IMR-90 (cell line): ENCODE measurements around the gene NOTCH3. TPM values are rescaled to one million over a fixed set of nuclear protein-coding genes. Genes with fewer than 3 reads are reported as not detected.

Source experiments
- ATAC-seq: fragments of 200-7000 bp; cut with Tn5 transposase; 2 replicates; pipeline ENCODE4 v1.9.1; 2020; ENCODE audit warnings: low read depth, mild to moderate bottlenecking, moderate library complexity
- BruUV-seq: library from RNA; stranded (reverse); fragments of 400-500 nt; replicated peaks from 2 replicates; lab custom pipeline; 2021; lab: Mats Ljungman, UMichigan
- CTCF ChIA-PET: fragments of 300-600 bp; formaldehyde crosslinking; extraction: SDS; loops from one replicate; lab custom pipeline; 2021; ENCODE audit warnings: antibody characterized with exemption; lab: Yijun Ruan, JAX
- POLR2A ChIA-PET: fragments of 300-600 bp; sonication (Branson Sonifier 250); formaldehyde crosslinking; loops from one replicate; lab custom pipeline; 2022; ENCODE audit warnings: antibody characterized with exemption; ENCODE audit not compliant: unreplicated experiment; lab: Charles Lee
- DNase-seq: peaks from one replicate; pipeline ENCODE4 v3.0.0; 2013
- H2AFZ ChIP-seq: replicated peaks from 2 replicates; pipeline ENCODE3; 2013; ENCODE audit warnings: low read length, mild to moderate bottlenecking; ENCODE audit not compliant: poor library complexity
- H2AK5ac ChIP-seq: 2 replicates; pipeline ENCODE4 v1.6.1; 2013; ENCODE audit warnings: low read depth, low read length, inconsistent platforms
- H2AK9ac ChIP-seq: replicated peaks from 2 replicates; pipeline ENCODE3; 2013; ENCODE audit warnings: mild to moderate bottlenecking, low read depth, low read length, moderate library complexity; ENCODE audit not compliant: poor library complexity
- H2BK120ac ChIP-seq: 2 replicates; pipeline ENCODE4 v1.6.1; 2013; ENCODE audit warnings: low read depth, low read length, inconsistent platforms
- H2BK15ac ChIP-seq: 3 replicates; pipeline ENCODE4 v1.6.1; 2013; ENCODE audit warnings: low read depth, low read length, inconsistent platforms
- H2BK20ac ChIP-seq: 2 replicates; pipeline ENCODE4 v1.6.1; 2013; ENCODE audit warnings: low read depth, mild to moderate bottlenecking, inconsistent platforms, low read length, moderate library complexity
- H2BK5ac ChIP-seq: 2 replicates; pipeline ENCODE4 v1.6.1; 2013; ENCODE audit warnings: mild to moderate bottlenecking, low read depth, low read length, inconsistent platforms; ENCODE audit not compliant: poor library complexity, severe bottlenecking
- H3K14ac ChIP-seq: replicated peaks from 2 replicates; pipeline ENCODE4 v1.6.1; 2013; ENCODE audit warnings: low read depth, low read length, inconsistent platforms
- H3K18ac ChIP-seq: 2 replicates; pipeline ENCODE4 v1.6.1; 2013; ENCODE audit warnings: low read depth, low read length, control low read depth
- H3K23ac ChIP-seq: 2 replicates; pipeline ENCODE4 v1.6.1; 2013; ENCODE audit warnings: low read depth, low read length, inconsistent platforms
- H3K27ac ChIP-seq: 2 replicates; pipeline ENCODE4 v1.5.1; 2013; ENCODE audit warnings: mild to moderate bottlenecking, control low read depth, low read length; ENCODE audit not compliant: insufficient read depth
- H3K27me3 ChIP-seq: 2 replicates; pipeline ENCODE4 v1.6.1; 2013; ENCODE audit warnings: low read length; ENCODE audit not compliant: control insufficient read depth, insufficient read depth
- H3K36me3 ChIP-seq: 2 replicates; pipeline ENCODE4 v1.6.1; 2013; ENCODE audit warnings: low read length, mixed read lengths; ENCODE audit not compliant: control insufficient read depth, insufficient read depth
- H3K4ac ChIP-seq: 2 replicates; pipeline ENCODE4 v1.6.1; 2013; ENCODE audit warnings: low read depth, low read length, inconsistent platforms
- H3K4me1 ChIP-seq: 2 replicates; pipeline ENCODE4 v1.6.1; 2013; ENCODE audit warnings: low read length, mixed read lengths; ENCODE audit not compliant: control insufficient read depth, insufficient read depth
- H3K4me2 ChIP-seq: 2 replicates; pipeline ENCODE4 v1.6.1; 2013; ENCODE audit warnings: low read depth, mild to moderate bottlenecking, control low read depth, low read length, moderate library complexity
- H3K4me3 ChIP-seq: 2 replicates; pipeline ENCODE4 v1.5.1; 2013; ENCODE audit warnings: low read depth, mild to moderate bottlenecking, control low read depth, low read length, moderate library complexity; ENCODE audit not compliant: insufficient read depth
- H3K56ac ChIP-seq: 2 replicates; pipeline ENCODE4 v1.6.1; 2013; ENCODE audit warnings: low read length, inconsistent platforms; ENCODE audit not compliant: insufficient read depth; ENCODE audit errors: extremely low read depth
- H3K79me1 ChIP-seq, 2 experiments: 2 replicates each; pipeline ENCODE4 v1.6.1; 2013; ENCODE audit warnings: low read length in 2 of 2, inconsistent platforms in 1 of 2, low read depth in 1 of 2
- H3K9ac ChIP-seq: 2 replicates; pipeline ENCODE4 v1.6.1; 2013; ENCODE audit warnings: low read depth, low read length, control low read depth
- H3K9me1 ChIP-seq: 2 replicates; pipeline ENCODE4 v1.6.1; 2013; ENCODE audit warnings: low read length, inconsistent platforms; ENCODE audit not compliant: insufficient read depth
- H3K9me3 ChIP-seq: 2 replicates; pipeline ENCODE4 v1.6.1; 2013; ENCODE audit warnings: low read length; ENCODE audit not compliant: control insufficient read depth, insufficient read depth
- H4K20me1 ChIP-seq: 2 replicates; pipeline ENCODE4 v1.6.1; 2013; ENCODE audit warnings: low read length, inconsistent platforms; ENCODE audit not compliant: insufficient read depth
- H4K5ac ChIP-seq: 2 replicates; pipeline ENCODE4 v1.6.1; 2013; ENCODE audit warnings: mild to moderate bottlenecking, low read depth, low read length, control low read depth
- H4K8ac ChIP-seq, 2 experiments: 2 replicates each; pipeline ENCODE4 v1.6.1; 2013; ENCODE audit warnings: low read depth in 2 of 2, low read length in 2 of 2, control low read depth in 1 of 2, inconsistent platforms in 1 of 2
- H4K91ac ChIP-seq: 2 replicates; pipeline ENCODE4 v1.6.1; 2013; ENCODE audit warnings: low read depth, low read length, inconsistent platforms; ENCODE audit not compliant: insufficient read depth
- BHLHE40 ChIP-seq: fragments of 150-350 bp; IDR thresholded peaks from 2 replicates; pipeline ENCODE4 v1.6.1; 2016; ENCODE audit warnings: mild to moderate bottlenecking, low read depth, low read length
- CEBPB ChIP-seq: IDR thresholded peaks from 2 replicates; pipeline ENCODE4 v1.6.1; 2012; ENCODE audit warnings: low read depth, low read length, improper control_type of control experiment
- CHD1 ChIP-seq: IDR thresholded peaks from 2 replicates; pipeline ENCODE4 v1.6.1; 2012; ENCODE audit warnings: low read depth, low read length, improper control_type of control experiment
- FOS ChIP-seq: fragments of 150-350 bp; IDR thresholded peaks from 2 replicates; pipeline ENCODE4 v1.6.1; 2016; ENCODE audit warnings: low read depth, low read length
- MAFK ChIP-seq: IDR thresholded peaks from 2 replicates; pipeline ENCODE4 v1.6.1; 2012; ENCODE audit warnings: low read depth, low read length, improper control_type of control experiment
- MAZ ChIP-seq: IDR thresholded peaks from 2 replicates; pipeline ENCODE4 v1.6.1; 2012; ENCODE audit warnings: low read depth, mild to moderate bottlenecking, low read length, improper control_type of control experiment, moderate library complexity, borderline replicate concordance
- NFE2L2 ChIP-seq: fragments of 150-350 bp; IDR thresholded peaks from 2 replicates; pipeline ENCODE4 v1.6.1; 2016; ENCODE audit warnings: low read depth, mild to moderate bottlenecking, low read length
- POLR2A ChIP-seq: IDR thresholded peaks from 2 replicates; pipeline ENCODE4 v1.6.1; 2012; ENCODE audit warnings: mild to moderate bottlenecking, low read depth, low read length
- RAD21 ChIP-seq: IDR thresholded peaks from 2 replicates; pipeline ENCODE4 v1.6.1; 2012; ENCODE audit warnings: low read length, improper control_type of control experiment
- RCOR1 ChIP-seq: IDR thresholded peaks from 2 replicates; pipeline ENCODE4 v1.6.1; 2012; ENCODE audit warnings: mild to moderate bottlenecking, low read length, improper control_type of control experiment; ENCODE audit not compliant: insufficient replicate concordance
- RFX5 ChIP-seq: IDR thresholded peaks from 2 replicates; pipeline ENCODE4 v1.8.0; 2012; ENCODE audit warnings: low read depth, mild to moderate bottlenecking, low read length, moderate library complexity
- USF2 ChIP-seq: fragments of 150-350 bp; IDR thresholded peaks from 2 replicates; pipeline ENCODE4 v1.6.1; 2017; ENCODE audit warnings: mild to moderate bottlenecking, antibody characterized with exemption, low read length, low read depth
- WGBS, 2 experiments: methylation state at CpG; one replicate each; pipeline versions ENCODE4 v1.1.5 to v1.1.7; 2013; ENCODE audit warnings: missing lambda C conversion rate in 2 of 2; ENCODE audit not compliant: insufficient read length in 1 of 2; ENCODE audit errors: extremely low coverage in 2 of 2; 5-methylcytosine and 5-hydroxymethylcytosine counted together
- dilution Hi-C: fragments of 300-500 bp; cut with HindIII; formaldehyde crosslinking; loops from one replicate; pipeline ENCODE4 v1.14.3; 2018; ENCODE audit warnings: low sequenced_read_pairs; ENCODE audit not compliant: unreplicated experiment
- in situ Hi-C: fragments of 300-500 bp; cut with MboI; formaldehyde crosslinking; loops from 3 replicates; pipeline ENCODE4 v1.14.3; 2019; ENCODE audit warnings: low sequenced_read_pairs, inconsistent platforms, mixed read lengths
- intact Hi-C: fragments of 100-400 bp; cut with micrococcal nuclease; formaldehyde crosslinking; loops from 2 replicates; pipeline ENCODE4 v1.10.0; 2022
- polyA plus RNA-seq, 3 experiments: library from polyadenylated mRNA; depleted of rRNA; stranded (reverse); fragments of >200 nt; gene quantifications; 2 replicates each; pipeline ENCODE4 v1.2.3, GENCODE V29; 2012; ENCODE audit warnings: low replicate concordance in 1 of 3
- total RNA-seq: library from RNA; depleted of rRNA; stranded (reverse); fragments of >200 nt; gene quantifications from 2 replicates; pipeline ENCODE4 v1.2.3, GENCODE V29; 2012
- TF ChIP-seq, protein P1 (sequence below): fragments of 150-350 bp; IDR thresholded peaks from 2 replicates; pipeline ENCODE4 v1.6.1; 2016; ENCODE audit warnings: low read depth, mild to moderate bottlenecking, low read length, moderate library complexity, borderline replicate concordance

Gene NOTCH3
- total and polyA plus RNA-seq, 2 of the 4 experiments (the other 2 are of a cell fraction) = 5.9 to 25.1 TPM

DNA sequence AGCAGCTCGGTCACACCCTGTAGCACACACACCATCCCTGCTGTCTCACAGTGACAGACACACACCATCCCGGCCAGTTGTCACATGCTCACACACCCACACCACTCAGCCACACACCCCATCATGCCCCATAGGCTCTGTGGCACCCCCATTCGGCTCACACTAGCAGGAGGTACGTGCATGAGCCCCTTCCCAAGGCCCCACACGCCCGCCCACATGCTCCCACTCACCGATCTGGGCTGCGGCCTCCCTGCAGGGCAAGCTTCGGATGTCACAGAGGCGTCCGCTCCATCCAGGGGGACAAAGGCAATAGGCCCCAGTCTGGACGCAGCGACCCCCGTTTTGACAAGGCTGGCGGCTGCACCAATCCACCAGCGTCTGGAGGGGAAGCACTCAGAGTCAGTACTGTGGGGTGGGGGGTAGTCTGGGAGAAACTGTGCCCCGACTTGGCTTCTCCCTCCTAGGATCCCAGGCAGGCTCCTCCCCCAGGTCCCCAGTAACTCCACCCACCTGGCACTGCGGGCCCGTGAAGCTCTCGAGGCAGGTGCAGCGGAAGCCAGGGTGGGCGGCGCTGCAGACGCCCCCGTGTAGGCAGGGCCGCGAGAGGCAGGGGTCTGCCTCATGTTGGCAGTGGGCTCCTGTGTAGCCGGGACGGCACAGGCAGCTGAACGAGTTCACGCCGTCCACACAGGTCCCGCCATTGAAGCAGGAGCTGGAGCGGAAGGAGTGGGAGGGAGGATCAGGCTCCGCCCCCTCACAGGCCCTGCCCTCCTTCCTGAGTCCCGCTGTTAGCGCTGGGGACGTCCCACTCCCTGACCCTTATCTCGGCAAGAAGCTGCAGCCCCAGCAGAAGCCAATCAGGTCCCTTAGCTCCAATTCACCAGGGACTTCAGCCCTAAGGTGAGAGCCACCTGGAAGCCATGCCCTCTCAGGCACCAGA lies 20.1 kb downstream of the NOTCH3 start:
- H3K4ac ChIP-seq = no peak overlapping the region
- H3K27ac ChIP-seq = no peak overlapping the region
- no peak overlapping the region for H2BK20ac ChIP-seq
- ChIA-PET CTCF (no interaction called here), POLR2A (interaction anchor here (0.5 kb wide), 1 partner anchor 182 kb away, joined by 5 read pairs; no protein-coding TSS in a partner anchor)
- dilution Hi-C loops (no loop called here), in situ Hi-C loops (no loop called here), intact Hi-C loops (no loop called here)
- no peak overlapping the region for H2AFZ ChIP-seq
- no peak overlapping the region; the same call in 1 of the 2 replicates for H2AK5ac ChIP-seq
- H3K27me3 ChIP-seq = no peaks in the 10 kb centered on the region
- DNase-seq (no peak), ATAC-seq (no peak)
- H3K79me1 ChIP-seq = peaks cover 2 to 13% of the 10 kb centered on the region in 2 experiments; a peak in 1 of 4 replicates
- H3K14ac ChIP-seq = no peak overlapping the region
- H4K20me1 ChIP-seq = peaks cover 10% of the 10 kb centered on the region
- H2BK120ac ChIP-seq = no peak overlapping the region
- no peak overlapping the region for H4K5ac ChIP-seq
- H3K18ac ChIP-seq = no peak overlapping the region
- TF ChIP-seq RFX5 = no peak
- no peak for TF ChIP-seq BHLHE40
- no peak for TF ChIP-seq CHD1
- no peak for TF ChIP-seq USF2
- TF ChIP-seq RAD21 = no peak
- TF ChIP-seq, protein P1, sequence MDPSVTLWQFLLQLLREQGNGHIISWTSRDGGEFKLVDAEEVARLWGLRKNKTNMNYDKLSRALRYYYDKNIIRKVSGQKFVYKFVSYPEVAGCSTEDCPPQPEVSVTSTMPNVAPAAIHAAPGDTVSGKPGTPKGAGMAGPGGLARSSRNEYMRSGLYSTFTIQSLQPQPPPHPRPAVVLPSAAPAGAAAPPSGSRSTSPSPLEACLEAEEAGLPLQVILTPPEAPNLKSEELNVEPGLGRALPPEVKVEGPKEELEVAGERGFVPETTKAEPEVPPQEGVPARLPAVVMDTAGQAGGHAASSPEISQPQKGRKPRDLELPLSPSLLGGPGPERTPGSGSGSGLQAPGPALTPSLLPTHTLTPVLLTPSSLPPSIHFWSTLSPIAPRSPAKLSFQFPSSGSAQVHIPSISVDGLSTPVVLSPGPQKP = no peak
- TF ChIP-seq POLR2A = no peak
- TF ChIP-seq NFE2L2 = no peak
- TF ChIP-seq MAZ = no peak
- TF ChIP-seq FOS = no peak
- TF ChIP-seq MAFK = no peak
- no peak for TF ChIP-seq CEBPB
- TF ChIP-seq RCOR1 = no peak
- peaks cover 2% of the 10 kb centered on the region; the same call in 1 of the 2 replicates for H3K4me1 ChIP-seq
- BruUV-seq = no TSS peak
- no peak overlapping the region for H2BK15ac ChIP-seq
- no peak overlapping the region for H4K91ac ChIP-seq
- H2AK9ac ChIP-seq = peak overlapping the region; percentile 9
- H4K8ac ChIP-seq = no peak overlapping the region
- no peaks in the 10 kb centered on the region for H3K9me3 ChIP-seq
- 80% methylated on average over 7 of the region's 39 CpGs; no CpG with 5 or more reads in 1 of the 2 experiments for WGBS, 2 experiments
- H3K4me3 ChIP-seq = no peak overlapping the region
- H3K4me2 ChIP-seq = no peak overlapping the region
- H3K9ac ChIP-seq = no peak overlapping the region
- H3K9me1 ChIP-seq = no peaks in the 10 kb centered on the region
- no peak overlapping the region for H2BK5ac ChIP-seq
- H3K23ac ChIP-seq = no peak overlapping the region
- H3K56ac ChIP-seq = no peak overlapping the region
- H3K36me3 ChIP-seq = peaks cover 49% of the 10 kb centered on the region
